Fibroblast of villous mesenchyme (primary cell): Measurements from ENCODE around the gene RIT2. TPM values are rescaled to one million over a fixed set of nuclear protein-coding genes. Genes with fewer than 3 reads are reported as not detected.

ENCODE experiments used
- DNase-seq: peaks from one replicate; pipeline ENCODE4 v3.0.0-alpha.2; 2010; ENCODE audit warnings: low read depth
- H3K4me3 ChIP-seq: 2 replicates; pipeline ENCODE4 v1.5.1; 2011; ENCODE audit warnings: low read depth, mild to moderate bottlenecking, low read length
- total RNA-seq: library from RNA; depleted of rRNA; stranded (reverse); fragments of >200 nt; gene quantifications from 2 replicates; pipeline ENCODE4 v1.2.3, GENCODE V29; 2012
- TF ChIP-seq, protein P1 (sequence below): IDR thresholded peaks from 2 replicates; pipeline ENCODE4 v1.5.1; 2012; ENCODE audit warnings: low read depth, mild to moderate bottlenecking, low read length; ENCODE audit not compliant: insufficient read depth

Gene RIT2
- total RNA-seq, 1 donor, result not detected

GRCh38 chr18:42758852-42759251 is 356.6 kb downstream of the RIT2 start:
- peak; percentile 2 for DNase-seq
- TF ChIP-seq, protein P1, sequence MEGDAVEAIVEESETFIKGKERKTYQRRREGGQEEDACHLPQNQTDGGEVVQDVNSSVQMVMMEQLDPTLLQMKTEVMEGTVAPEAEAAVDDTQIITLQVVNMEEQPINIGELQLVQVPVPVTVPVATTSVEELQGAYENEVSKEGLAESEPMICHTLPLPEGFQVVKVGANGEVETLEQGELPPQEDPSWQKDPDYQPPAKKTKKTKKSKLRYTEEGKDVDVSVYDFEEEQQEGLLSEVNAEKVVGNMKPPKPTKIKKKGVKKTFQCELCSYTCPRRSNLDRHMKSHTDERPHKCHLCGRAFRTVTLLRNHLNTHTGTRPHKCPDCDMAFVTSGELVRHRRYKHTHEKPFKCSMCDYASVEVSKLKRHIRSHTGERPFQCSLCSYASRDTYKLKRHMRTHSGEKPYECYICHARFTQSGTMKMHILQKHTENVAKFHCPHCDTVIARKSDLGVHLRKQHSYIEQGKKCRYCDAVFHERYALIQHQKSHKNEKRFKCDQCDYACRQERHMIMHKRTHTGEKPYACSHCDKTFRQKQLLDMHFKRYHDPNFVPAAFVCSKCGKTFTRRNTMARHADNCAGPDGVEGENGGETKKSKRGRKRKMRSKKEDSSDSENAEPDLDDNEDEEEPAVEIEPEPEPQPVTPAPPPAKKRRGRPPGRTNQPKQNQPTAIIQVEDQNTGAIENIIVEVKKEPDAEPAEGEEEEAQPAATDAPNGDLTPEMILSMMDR, result no peak
- no peak overlapping the region for H3K4me3 ChIP-seq

GRCh38 chr18:42756214-42756613 is 359.3 kb downstream of the RIT2 start:
- no peak for DNase-seq
- no peak overlapping the region for H3K4me3 ChIP-seq
- TF ChIP-seq, protein P1, result no peak

DNA sequence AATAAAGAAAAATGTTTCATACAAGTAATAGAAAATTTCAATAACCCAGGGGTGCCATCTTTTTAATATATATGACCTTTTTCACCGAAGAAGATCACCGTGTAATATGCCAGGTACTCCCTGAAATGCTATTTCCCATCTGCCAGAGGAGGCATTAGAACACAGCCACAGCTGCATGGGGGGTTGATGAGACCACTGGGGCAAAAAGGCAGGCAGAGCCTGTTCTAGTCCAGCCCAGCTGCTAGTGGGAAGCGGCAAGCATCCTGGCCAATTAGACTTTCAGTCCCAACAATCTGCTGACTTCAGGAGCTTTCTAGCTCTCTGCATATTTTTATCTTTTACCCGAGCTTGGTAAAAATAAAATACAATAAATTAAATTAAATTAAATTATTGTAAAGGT is 362.6 kb downstream of the RIT2 start:
- H3K4me3 ChIP-seq, result no peak overlapping the region
- no peak for DNase-seq
- TF ChIP-seq, protein P1, result no peak

DNA sequence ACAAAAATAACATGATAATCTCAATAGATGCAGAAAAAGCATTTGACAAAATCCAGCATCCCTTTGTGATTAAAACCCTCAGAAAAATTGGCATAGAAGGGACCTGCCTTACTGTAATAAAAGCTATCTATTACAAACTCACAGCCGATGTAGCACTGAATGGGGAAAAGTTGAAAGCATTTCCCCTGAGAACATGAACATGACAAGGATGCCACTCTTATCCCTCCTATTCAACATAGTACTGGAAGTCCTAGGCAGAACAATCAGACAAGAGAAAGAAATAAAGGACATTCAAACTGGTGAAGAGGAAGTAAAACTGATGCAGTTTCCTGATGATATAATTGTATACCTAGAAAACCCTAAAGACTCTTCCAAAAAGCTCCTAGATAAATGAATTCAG is 368.7 kb downstream of the RIT2 start:
- TF ChIP-seq, protein P1, result no peak
- DNase-seq, result no peak
- H3K4me3 ChIP-seq, result no peak overlapping the region

DNA sequence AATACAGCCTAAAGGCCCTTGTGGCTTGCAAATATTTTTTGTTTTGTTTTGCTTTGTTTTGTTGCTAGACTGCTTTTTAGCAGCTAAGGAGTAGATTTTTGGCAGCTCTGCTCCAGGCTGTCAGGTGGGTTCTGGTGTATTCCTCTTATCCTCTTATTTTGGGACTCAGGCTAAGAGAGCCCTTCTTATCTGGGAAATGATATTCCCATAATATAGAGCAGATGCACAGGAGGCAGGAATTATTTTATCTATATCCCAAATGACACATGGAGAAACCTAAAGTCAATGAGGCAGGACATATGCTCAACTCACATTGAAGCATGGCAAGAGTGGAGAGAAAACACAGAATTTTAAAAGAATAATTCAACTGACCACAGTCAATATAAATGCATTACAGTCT is 369.6 kb downstream of the RIT2 start:
- DNase-seq, result no peak

GRCh38 chr18:42745171-42745570 is 370.3 kb downstream of the RIT2 start:
- no peak overlapping the region for H3K4me3 ChIP-seq
- no peak for DNase-seq
- TF ChIP-seq, protein P1, result no peak

More for the DNA sequence above, 369.6 kb downstream of the RIT2 start:
- no peak overlapping the region for H3K4me3 ChIP-seq
- TF ChIP-seq, protein P1, result no peak

GRCh38 chr18:42743373-42744138 is 371.9 kb downstream of the RIT2 start:
- no peak for DNase-seq
- H3K4me3 ChIP-seq, result no peak overlapping the region
- TF ChIP-seq, protein P1, result no peak
